ENCODE results near the gene BAG3.

- TF ChIP-seq POLR2AphosphoS5 (IDR thresholded peaks at IDR 0.05) (no peak), CTCF (IDR thresholded peaks at IDR 0.05) (no peak), POLR2A (IDR thresholded peaks at IDR 0.05) (no peak), EP300 (IDR thresholded peaks at IDR 0.05) (no peak)
Measured at GRCh38 chr10:119693262-119693957, 42.2 kb downstream of the BAG3 start.
